ENCODE data around the gene CCNYL1.
"Not testable (repeated sequence)": the region's sequence is repeated elsewhere in the genome, so short reads cannot be mapped to it uniquely, and the experiment has no call there.

Gene CCNYL1

GRCh38 chr2:207744451-207744850, 33.0 kb downstream of the CCNYL1 start:
- H3K36me3 ChIP-seq (ENCODE audit: insufficient read depth, insufficient read length, low read length): peaks cover 45% of the 10 kb centered on the region
- TF ChIP-seq YY1 (IDR thresholded peaks at IDR 0.05; ENCODE audit: insufficient read depth, insufficient read length): no peak
- no peak for TF ChIP-seq SUZ12 (IDR thresholded peaks at IDR 0.05; ENCODE audit: extremely low read depth, insufficient read depth, insufficient read length)
- no peak for TF ChIP-seq ZNF274 (IDR thresholded peaks at IDR 0.05; ENCODE audit: low read depth, low read length)
- H3K9ac ChIP-seq (ENCODE audit: insufficient read length, low read depth): no peak overlapping the region
- H3K27me3 ChIP-seq (ENCODE audit: insufficient read depth, insufficient read length): no peaks in the 10 kb centered on the region
- H3K9me3 ChIP-seq (ENCODE audit: insufficient read depth, low read length): no peaks in the 10 kb centered on the region
- H3K4me3 ChIP-seq (ENCODE audit: insufficient read length, low read depth): no peak overlapping the region
- no peaks in the 10 kb centered on the region for H3K4me1 ChIP-seq (ENCODE audit: insufficient read depth, insufficient read length)
- DNase-seq (ENCODE audit: low read depth, low spot score): no peak

GRCh38 chr2:207746131-207746530, 34.7 kb downstream of the CCNYL1 start:
- peak; percentile 72 for DNase-seq (ENCODE audit: low read depth, low spot score)
- Histone ChIP-seq H3K9me3 (ENCODE audit: insufficient read depth, low read length) (no peaks in the 10 kb centered on the region), H3K27me3 (ENCODE audit: insufficient read depth, insufficient read length) (no peaks in the 10 kb centered on the region), H3K9ac (ENCODE audit: insufficient read length, low read depth) (no peak overlapping the region), H3K4me3 (ENCODE audit: insufficient read length, low read depth) (no peak overlapping the region), H3K36me3 (ENCODE audit: insufficient read depth, insufficient read length, low read length) (peaks cover 55% of the 10 kb centered on the region), H3K4me1 (ENCODE audit: insufficient read depth, insufficient read length) (no peaks in the 10 kb centered on the region)
- TF ChIP-seq YY1 (IDR thresholded peaks at IDR 0.05; ENCODE audit: insufficient read depth, insufficient read length) (no peak), ZNF274 (IDR thresholded peaks at IDR 0.05; ENCODE audit: low read depth, low read length) (no peak), SUZ12 (IDR thresholded peaks at IDR 0.05; ENCODE audit: extremely low read depth, insufficient read depth, insufficient read length) (no peak)

GRCh38 chr2:207747653-207748560, 36.5 kb downstream of the CCNYL1 start:
- peaks cover 61% of the 10 kb centered on the region for H3K36me3 ChIP-seq (ENCODE audit: insufficient read depth, insufficient read length, low read length)
- DNase-seq (ENCODE audit: low read depth, low spot score): no peak

GRCh38 chr2:207748993-207749392, 37.6 kb downstream of the CCNYL1 start:
- no peaks in the 10 kb centered on the region for H3K4me1 ChIP-seq (ENCODE audit: insufficient read depth, insufficient read length)
- no peaks in the 10 kb centered on the region for H3K9me3 ChIP-seq (ENCODE audit: insufficient read depth, low read length)
- TF ChIP-seq ZNF274 (IDR thresholded peaks at IDR 0.05; ENCODE audit: low read depth, low read length) (no peak), YY1 (IDR thresholded peaks at IDR 0.05; ENCODE audit: insufficient read depth, insufficient read length) (no peak), SUZ12 (IDR thresholded peaks at IDR 0.05; ENCODE audit: extremely low read depth, insufficient read depth, insufficient read length) (no peak)
- H3K36me3 ChIP-seq (ENCODE audit: insufficient read depth, insufficient read length, low read length): peaks cover 56% of the 10 kb centered on the region
- no peaks in the 10 kb centered on the region for H3K27me3 ChIP-seq (ENCODE audit: insufficient read depth, insufficient read length)
- no peak for DNase-seq (ENCODE audit: low read depth, low spot score)
- no peak overlapping the region for H3K9ac ChIP-seq (ENCODE audit: insufficient read length, low read depth)
- H3K4me3 ChIP-seq (ENCODE audit: insufficient read length, low read depth): no peak overlapping the region

More at GRCh38 chr2:207747653-207748560, 36.5 kb downstream of the CCNYL1 start:
- no peaks in the 10 kb centered on the region for H3K27me3 ChIP-seq (ENCODE audit: insufficient read depth, insufficient read length)
- no peak overlapping the region for H3K4me3 ChIP-seq (ENCODE audit: insufficient read length, low read depth)
- H3K4me1 ChIP-seq (ENCODE audit: insufficient read depth, insufficient read length): no peaks in the 10 kb centered on the region
- H3K9ac ChIP-seq (ENCODE audit: insufficient read length, low read depth): no peak overlapping the region
- H3K9me3 ChIP-seq (ENCODE audit: insufficient read depth, low read length): no peaks in the 10 kb centered on the region
- no peak for TF ChIP-seq YY1 (IDR thresholded peaks at IDR 0.05; ENCODE audit: insufficient read depth, insufficient read length)
- TF ChIP-seq ZNF274 (IDR thresholded peaks at IDR 0.05; ENCODE audit: low read depth, low read length): no peak
- TF ChIP-seq SUZ12 (IDR thresholded peaks at IDR 0.05; ENCODE audit: extremely low read depth, insufficient read depth, insufficient read length): no peak

GRCh38 chr2:207749873-207750272, 38.4 kb downstream of the CCNYL1 start:
- no peaks in the 10 kb centered on the region for H3K9me3 ChIP-seq (ENCODE audit: insufficient read depth, low read length)
- no peak overlapping the region for H3K9ac ChIP-seq (ENCODE audit: insufficient read length, low read depth)
- no peak for TF ChIP-seq YY1 (IDR thresholded peaks at IDR 0.05; ENCODE audit: insufficient read depth, insufficient read length)
- no peak for TF ChIP-seq SUZ12 (IDR thresholded peaks at IDR 0.05; ENCODE audit: extremely low read depth, insufficient read depth, insufficient read length)
- no peak for TF ChIP-seq ZNF274 (IDR thresholded peaks at IDR 0.05; ENCODE audit: low read depth, low read length)
- H3K27me3 ChIP-seq (ENCODE audit: insufficient read depth, insufficient read length): no peaks in the 10 kb centered on the region
- H3K4me1 ChIP-seq (ENCODE audit: insufficient read depth, insufficient read length): no peaks in the 10 kb centered on the region
- no peak for DNase-seq (ENCODE audit: low read depth, low spot score)
- no peak overlapping the region for H3K4me3 ChIP-seq (ENCODE audit: insufficient read length, low read depth)
- peaks cover 59% of the 10 kb centered on the region for H3K36me3 ChIP-seq (ENCODE audit: insufficient read depth, insufficient read length, low read length)

- TF ChIP-seq YY1 (IDR thresholded peaks at IDR 0.05; ENCODE audit: insufficient read depth, insufficient read length) (no peak), ZNF274 (IDR thresholded peaks at IDR 0.05; ENCODE audit: low read depth, low read length) (no peak), SUZ12 (IDR thresholded peaks at IDR 0.05; ENCODE audit: extremely low read depth, insufficient read depth, insufficient read length) (no peak)
- no peaks in the 10 kb centered on the region for H3K4me1 ChIP-seq (ENCODE audit: insufficient read depth, insufficient read length)
- H3K36me3 ChIP-seq (ENCODE audit: insufficient read depth, insufficient read length, low read length): peaks cover 59% of the 10 kb centered on the region
- no peak overlapping the region for H3K4me3 ChIP-seq (ENCODE audit: insufficient read length, low read depth)
- H3K9me3 ChIP-seq (ENCODE audit: insufficient read depth, low read length): no peaks in the 10 kb centered on the region
- DNase-seq (ENCODE audit: low read depth, low spot score): no peak
- H3K27me3 ChIP-seq (ENCODE audit: insufficient read depth, insufficient read length): no peaks in the 10 kb centered on the region
- no peak overlapping the region for H3K9ac ChIP-seq (ENCODE audit: insufficient read length, low read depth)
These were observed 38.9 kb downstream of the CCNYL1 start for GRCh38 chr2:207750345-207750744.

GRCh38 chr2:207750876-207751275, 39.4 kb downstream of the CCNYL1 start:
- TF ChIP-seq YY1 (IDR thresholded peaks at IDR 0.05; ENCODE audit: insufficient read depth, insufficient read length) (no peak), SUZ12 (IDR thresholded peaks at IDR 0.05; ENCODE audit: extremely low read depth, insufficient read depth, insufficient read length) (no peak), ZNF274 (IDR thresholded peaks at IDR 0.05; ENCODE audit: low read depth, low read length) (no peak)
- Histone ChIP-seq H3K4me3 (ENCODE audit: insufficient read length, low read depth) (no peak overlapping the region), H3K4me1 (ENCODE audit: insufficient read depth, insufficient read length) (no peaks in the 10 kb centered on the region), H3K9me3 (ENCODE audit: insufficient read depth, low read length) (no peaks in the 10 kb centered on the region), H3K9ac (ENCODE audit: insufficient read length, low read depth) (no peak overlapping the region), H3K27me3 (ENCODE audit: insufficient read depth, insufficient read length) (no peaks in the 10 kb centered on the region), H3K36me3 (ENCODE audit: insufficient read depth, insufficient read length, low read length) (peaks cover 59% of the 10 kb centered on the region)
- DNase-seq (ENCODE audit: low read depth, low spot score): no peak

- not testable (repeated sequence) for DNase-seq (ENCODE audit: low read depth, low spot score); H3K4me3 ChIP-seq (ENCODE audit: insufficient read length, low read depth); H3K27me3 ChIP-seq (ENCODE audit: insufficient read depth, insufficient read length)
These were observed 42.2 kb downstream of the CCNYL1 start for GRCh38 chr2:207753688-207754087.

More at GRCh38 chr2:207753688-207754087, 42.2 kb downstream of the CCNYL1 start:
- not testable (repeated sequence) for H3K4me1 ChIP-seq (ENCODE audit: insufficient read depth, insufficient read length); H3K9ac ChIP-seq (ENCODE audit: insufficient read length, low read depth); H3K9me3 ChIP-seq (ENCODE audit: insufficient read depth, low read length)
- peaks cover 43% of the 10 kb centered on the region for H3K36me3 ChIP-seq (ENCODE audit: insufficient read depth, insufficient read length, low read length)

Data from NT2/D1 (cell line).